ENCODE results near the gene NOXO1. TPM values are rescaled to one million over a fixed set of nuclear protein-coding genes. Genes with fewer than 3 reads are reported as not detected.
A peak's percentile ranks its signal among the peaks of the same experiment; 100 is the strongest.
"Not testable (repeated sequence)": the region's sequence is repeated elsewhere in the genome, so short reads cannot be mapped to it uniquely, and the experiment has no call there.

NOXO1 gene
- total and polyA plus RNA-seq, 7 experiments from 2014 or later, result 0.17 to 1.3 (median 0.76) TPM

DNA sequence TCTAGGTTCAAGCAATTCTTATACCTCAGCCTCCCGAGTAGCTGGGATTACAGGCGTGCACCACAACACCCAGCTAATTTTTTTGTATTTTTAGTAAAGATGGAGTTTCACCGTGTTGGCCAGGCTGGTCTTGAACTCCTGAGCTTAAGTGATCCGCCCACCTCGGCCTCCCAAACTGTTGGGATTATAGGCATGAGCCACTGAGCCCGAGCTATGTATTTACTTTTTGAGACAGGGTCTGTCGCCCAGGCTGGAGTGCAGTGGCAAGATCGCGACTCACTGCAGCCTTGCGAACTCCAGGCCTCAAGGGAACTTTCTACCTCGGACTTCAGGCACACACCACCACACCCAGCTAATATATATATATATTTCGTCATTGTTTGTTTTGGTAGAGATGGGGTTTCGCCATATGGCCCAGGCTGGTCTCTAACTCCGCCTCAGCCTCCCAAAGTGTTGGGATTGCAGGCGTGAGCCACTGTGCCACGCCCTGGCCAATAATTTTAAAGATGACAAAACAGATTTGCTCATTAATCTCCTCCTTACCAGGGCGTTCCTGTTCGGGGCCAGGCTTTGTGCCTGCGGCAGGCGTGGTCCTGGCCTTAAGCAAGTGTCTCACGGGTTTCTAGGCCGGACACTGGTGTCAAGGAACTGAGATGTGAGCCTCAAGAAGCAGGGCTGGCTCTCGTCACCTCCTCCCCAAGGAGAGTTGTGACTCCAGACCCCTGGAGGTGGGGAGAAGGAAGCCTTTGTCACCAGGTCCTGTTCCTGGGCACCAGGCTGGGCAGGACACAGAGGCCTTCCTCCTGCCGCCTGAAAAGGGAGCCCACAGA is 34.1 kb upstream of the NOXO1 start:
- H3K4me1 ChIP-seq (ENCODE audit: control insufficient read depth in 2 of 2, insufficient read depth in 2 of 2, low read length in 2 of 2), result peaks cover 3% of the 10 kb centered on the region in 2 donors
- Mint-ChIP-seq H3K9me3 (peaks cover 0 to 1% (median 0%) of the 10 kb centered on the region in 11 donors), H3K36me3 (no peaks in the 10 kb centered on the region), H3K27ac (no peak overlapping the region), H3K4me3 (no peak overlapping the region), H3K4me1 (peaks cover 0 to 2% (median 1%) of the 10 kb centered on the region in 7 donors), H3K27me3 (peaks cover 0 to 13% (median 6%) of the 10 kb centered on the region in 5 donors)
- POLR2A ChIA-PET, result interaction anchor here (0.8 to 1.1 kb wide), 3 partner anchors 9 to 140 kb away, joined by 3 to 6 read pairs (median 3); partner anchors contain the start of gene TRAF7
- H3K9me3 ChIP-seq (ENCODE audit: control insufficient read depth in 2 of 3, low read length in 3 of 3), result no peaks in the 10 kb centered on the region
- no peak overlapping the region for H3K4me3 ChIP-seq (ENCODE audit: low read length)
- H3K27ac ChIP-seq (ENCODE audit: low read depth, low read length), result no peak overlapping the region
- intact Hi-C loops (cut with micrococcal nuclease), result no loop called here
- H3K36me3 ChIP-seq (ENCODE audit: control insufficient read depth in 2 of 3, insufficient read depth in 3 of 3, low read length in 3 of 3), result no peaks in the 10 kb centered on the region
- DNase-seq (no peak), ATAC-seq (peak; percentile 71)
- no peaks in the 10 kb centered on the region for H3K27me3 ChIP-seq (ENCODE audit: control insufficient read depth in 2 of 2, insufficient read depth in 2 of 2, low read length in 2 of 2)
- CTCF ChIA-PET, result interaction anchor here (1.0 kb wide), 1 partner anchor 126 kb away, joined by 3 read pairs; no protein-coding TSS in a partner anchor

DNA sequence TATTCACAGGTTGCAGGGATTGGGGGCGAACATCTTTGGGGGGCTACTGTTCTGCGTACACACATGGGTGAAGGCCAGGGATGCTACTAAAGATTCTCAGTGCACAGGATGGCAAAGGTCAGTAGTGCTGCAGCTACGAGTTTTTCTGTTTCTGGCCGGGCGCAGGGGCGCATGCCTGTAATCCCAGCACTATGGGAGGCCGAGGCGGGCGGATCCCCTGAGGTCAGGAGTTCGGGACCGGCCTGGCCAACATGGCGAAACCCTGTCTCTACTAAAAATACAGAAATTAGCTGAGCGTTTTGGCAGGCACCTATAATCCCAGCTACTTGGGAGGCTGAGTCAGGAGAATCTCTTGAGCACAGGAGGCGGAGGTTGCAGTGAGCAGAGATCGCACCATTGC is 32.3 kb upstream of the NOXO1 start:
- Mint-ChIP-seq H3K36me3 (peaks cover 0 to under 1% (median 0%) of the 10 kb centered on the region in 5 donors), H3K4me1 (peaks cover 3 to 12% (median 10%) of the 10 kb centered on the region in 7 donors), H3K27ac (peak overlapping the region in 1 of 9 donors; percentile 9), H3K4me3 (peak overlapping the region in 1 of 10 donors; percentile 71), H3K27me3 (peaks cover 0 to 3% (median 0%) of the 10 kb centered on the region in 5 donors), H3K9me3 (no peaks in the 10 kb centered on the region)
- Histone ChIP-seq H3K4me1 (ENCODE audit: control insufficient read depth in 2 of 2, insufficient read depth in 2 of 2, low read length in 2 of 2) (peaks cover 13 to 14% of the 10 kb centered on the region in 2 donors), H3K9me3 (ENCODE audit: control insufficient read depth in 2 of 3, low read length in 3 of 3) (no peaks in the 10 kb centered on the region), H3K27me3 (ENCODE audit: control insufficient read depth in 2 of 2, insufficient read depth in 2 of 2, low read length in 2 of 2) (no peaks in the 10 kb centered on the region), H3K27ac (ENCODE audit: low read depth, low read length) (no peak overlapping the region), H3K36me3 (ENCODE audit: control insufficient read depth in 2 of 3, insufficient read depth in 3 of 3, low read length in 3 of 3) (no peaks in the 10 kb centered on the region), H3K4me3 (ENCODE audit: low read length) (no peak overlapping the region)
- ATAC-seq (no peak), DNase-seq (no peak)
- ChIA-PET CTCF (interaction anchor here (1.1 kb wide), 1 partner anchor 125 kb away, joined by 3 read pairs; no protein-coding TSS in a partner anchor), POLR2A (no interaction called here)
- intact Hi-C loops (cut with micrococcal nuclease), result no loop called here

DNA sequence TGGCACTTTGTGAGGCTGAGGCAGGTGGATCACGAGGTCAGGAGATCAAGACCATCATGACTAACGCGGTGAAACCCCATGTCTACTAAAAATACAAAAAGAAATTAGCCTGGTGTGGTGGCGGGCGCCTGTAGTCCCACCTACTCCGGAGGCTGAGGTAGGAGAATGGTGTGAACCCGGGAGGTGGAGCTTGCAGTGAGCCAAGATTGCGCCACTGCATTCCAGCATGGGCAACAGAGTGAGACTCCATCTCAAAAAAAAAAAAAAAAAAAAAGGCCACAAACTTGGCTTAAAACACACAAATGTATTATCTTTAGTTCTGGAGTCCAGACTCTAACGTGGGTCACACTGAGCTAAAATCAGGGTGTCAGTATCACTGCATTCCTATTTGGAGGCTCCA is 30.5 kb upstream of the NOXO1 start:
- H3K9me3 ChIP-seq (ENCODE audit: control insufficient read depth in 2 of 3, low read length in 3 of 3); H3K27me3 Mint-ChIP-seq; H3K9me3 Mint-ChIP-seq; H3K27me3 ChIP-seq (ENCODE audit: control insufficient read depth in 2 of 2, insufficient read depth in 2 of 2, low read length in 2 of 2); H3K4me3 ChIP-seq (ENCODE audit: low read length); H3K36me3 Mint-ChIP-seq; H3K27ac Mint-ChIP-seq; intact Hi-C loops (cut with micrococcal nuclease); ATAC-seq; H3K36me3 ChIP-seq (ENCODE audit: control insufficient read depth in 2 of 3, insufficient read depth in 3 of 3, low read length in 3 of 3); H3K27ac ChIP-seq (ENCODE audit: low read depth, low read length); DNase-seq: not testable (repeated sequence)
- CTCF ChIA-PET, result interaction anchor here (0.7 kb wide), 1 partner anchor 45 kb away, joined by 8 read pairs; no protein-coding TSS in a partner anchor
- H3K4me1 Mint-ChIP-seq, result peaks cover 14 to 28% (median 24%) of the 10 kb centered on the region in 7 donors
- peaks cover 26 to 29% of the 10 kb centered on the region in 2 donors for H3K4me1 ChIP-seq (ENCODE audit: control insufficient read depth in 2 of 2, insufficient read depth in 2 of 2, low read length in 2 of 2)
- POLR2A ChIA-PET, result interaction anchor here (0.8 to 1.7 kb wide), 3 partner anchors 19 to 135 kb away, joined by 3 to 4 read pairs (median 3); no protein-coding TSS in a partner anchor
- peak overlapping the region in 3 of 10 donors; percentile 34 to 87 (median 53) for H3K4me3 Mint-ChIP-seq

DNA sequence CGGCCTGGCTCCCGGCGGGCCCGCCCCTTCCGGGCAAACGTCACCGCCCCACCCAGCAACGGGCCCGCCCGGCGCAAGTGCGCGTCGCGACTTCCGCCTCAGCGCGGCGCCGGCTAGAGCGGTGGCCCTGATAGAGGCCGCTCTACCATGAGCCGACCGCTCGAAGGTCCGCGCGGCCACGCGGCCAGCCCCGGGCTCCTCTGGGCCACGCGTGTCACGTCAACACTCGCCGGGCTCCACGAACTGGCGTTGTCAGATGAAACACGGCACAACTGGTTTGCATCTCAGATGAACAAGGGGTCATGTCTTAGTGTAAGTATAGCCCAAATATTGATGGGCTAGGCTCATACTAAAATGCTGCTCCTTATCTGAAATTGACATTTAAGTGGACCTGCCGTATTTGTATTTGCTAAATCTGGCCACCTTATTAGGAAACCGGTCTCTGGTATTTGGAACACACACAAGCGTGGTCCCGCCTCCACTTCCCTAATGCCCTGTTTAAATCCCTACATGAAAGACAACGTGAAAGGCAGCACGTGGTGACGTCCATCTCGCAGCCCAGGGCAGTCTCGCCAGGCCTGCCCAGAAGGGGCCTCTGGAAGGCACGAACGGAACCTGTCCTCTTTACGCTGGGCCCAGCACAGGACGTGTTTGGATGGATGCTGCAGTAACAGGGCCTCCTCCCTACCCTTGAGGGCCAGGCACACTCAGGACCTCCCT is 28.7 kb upstream of the NOXO1 start, which contains the start of gene ZNF598:
ZNF598 (minus strand) TSS at position 31 of the 720 bp plus-strand sequence.
- CTCF ChIA-PET, result interaction anchor here (0.5 kb wide), 1 partner anchor 58 kb away, joined by 3 read pairs; no protein-coding TSS in a partner anchor
- H3K4me1 ChIP-seq (ENCODE audit: control insufficient read depth in 2 of 2, insufficient read depth in 2 of 2, low read length in 2 of 2), result peaks cover 26 to 29% of the 10 kb centered on the region in 2 donors
- no peaks in the 10 kb centered on the region for H3K27me3 ChIP-seq (ENCODE audit: control insufficient read depth in 2 of 2, insufficient read depth in 2 of 2, low read length in 2 of 2)
- H3K9me3 ChIP-seq (ENCODE audit: control insufficient read depth in 2 of 3, low read length in 3 of 3), result no peaks in the 10 kb centered on the region
- peak; percentile 64 to 87 (median 78) for DNase-seq
- Mint-ChIP-seq H3K27me3 (no peaks in the 10 kb centered on the region), H3K9me3 (no peaks in the 10 kb centered on the region), H3K27ac (peak within 1 kb of the TSS; percentile 85 to 99 (median 97)), H3K4me3 (peak within 1 kb of the TSS; percentile 87 to 94 (median 92)), H3K36me3 (peaks cover 0 to 8% (median 0%) of the 10 kb centered on the region in 5 donors), H3K4me1 (peaks cover 22 to 39% (median 32%) of the 10 kb centered on the region in 7 donors)
- POLR2A ChIA-PET, result interaction anchor here (1.0 to 2.9 kb wide), 7 partner anchors 14 to 145 kb away, joined by 3 to 30 read pairs (median 8); partner anchors contain the start of genes GFER, RPS2, TBL3 and TRAF7
- H3K4me3 ChIP-seq (ENCODE audit: low read length), result peak within 1 kb of the TSS; percentile 77
- intact Hi-C loops (cut with micrococcal nuclease), result loop anchor here (1.0 to 5.0 kb wide), 9 partner anchors 13 to 419 kb away; partner anchors contain the start of genes NTHL1 (in 2 of the 2), RPS2 (in 2 of the 2), TSC2 (in 2 of the 2) and CCNF (in 1 of the 2)
- H3K36me3 ChIP-seq (ENCODE audit: control insufficient read depth in 2 of 3, insufficient read depth in 3 of 3, low read length in 3 of 3), result no peaks in the 10 kb centered on the region
- peak; percentile 97 for ATAC-seq
- peak within 1 kb of the TSS; percentile 91 for H3K27ac ChIP-seq (ENCODE audit: low read depth, low read length)

DNA sequence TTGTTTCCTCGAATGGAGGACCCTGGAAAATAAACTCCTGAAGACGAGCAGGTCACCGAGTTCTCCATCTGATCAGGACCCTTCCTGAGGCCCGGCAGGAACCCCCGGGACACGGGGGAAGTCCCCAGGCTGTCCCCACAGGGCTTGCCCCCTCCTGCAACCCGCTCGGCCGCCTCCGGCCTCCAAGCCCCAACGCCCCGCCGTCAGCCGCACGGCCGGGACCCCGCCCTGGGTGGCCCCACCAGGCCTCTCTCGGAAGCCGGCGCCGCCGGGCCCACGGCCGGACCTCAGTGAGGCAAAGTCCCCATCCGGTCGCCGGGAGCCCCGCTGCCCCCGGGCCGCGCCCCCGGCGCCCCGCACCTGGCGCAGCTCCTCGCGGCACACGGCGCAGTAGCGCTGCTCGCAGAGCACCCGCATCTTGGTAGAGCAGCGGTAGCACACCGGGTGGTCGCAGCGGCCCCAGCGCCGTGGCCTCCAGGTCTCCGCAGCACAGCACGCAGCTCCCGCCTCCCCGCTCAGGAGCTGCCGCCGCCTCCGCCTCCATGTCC is 28.0 kb upstream of the NOXO1 start:
- POLR2A ChIA-PET, result interaction anchor here (0.6 to 2.9 kb wide), 12 partner anchors 13 to 479 kb away, joined by 3 to 30 read pairs (median 6); partner anchors contain the start of genes GFER, NDUFB10, RPS2 and TBL3
- no peaks in the 10 kb centered on the region for H3K27me3 ChIP-seq (ENCODE audit: control insufficient read depth in 2 of 2, insufficient read depth in 2 of 2, low read length in 2 of 2)
- Mint-ChIP-seq H3K27me3 (no peaks in the 10 kb centered on the region), H3K4me3 (peak overlapping the region; percentile 72 to 93 (median 87)), H3K27ac (peak overlapping the region; percentile 60 to 94 (median 76)), H3K36me3 (peaks cover 0 to 8% (median 0%) of the 10 kb centered on the region in 5 donors), H3K9me3 (no peaks in the 10 kb centered on the region), H3K4me1 (peaks cover 22 to 43% (median 32%) of the 10 kb centered on the region in 7 donors)
- no peaks in the 10 kb centered on the region for H3K9me3 ChIP-seq (ENCODE audit: control insufficient read depth in 2 of 3, low read length in 3 of 3)
- ATAC-seq (peak; percentile 51), DNase-seq (no peak)
- H3K27ac ChIP-seq (ENCODE audit: low read depth, low read length), result peak overlapping the region; percentile 86
- peak overlapping the region; percentile 69 for H3K4me3 ChIP-seq (ENCODE audit: low read length)
- CTCF ChIA-PET, result interaction anchor here (0.5 to 0.8 kb wide), 2 partner anchors 57 to 208 kb away, joined by 3 read pairs; no protein-coding TSS in a partner anchor
- no peaks in the 10 kb centered on the region for H3K36me3 ChIP-seq (ENCODE audit: control insufficient read depth in 2 of 3, insufficient read depth in 3 of 3, low read length in 3 of 3)
- H3K4me1 ChIP-seq (ENCODE audit: control insufficient read depth in 2 of 2, insufficient read depth in 2 of 2, low read length in 2 of 2), result peaks cover 32% of the 10 kb centered on the region in 2 donors
- intact Hi-C loops (cut with micrococcal nuclease), result loop anchor here (1.0 to 5.0 kb wide), 9 partner anchors 14 to 420 kb away; partner anchors contain the start of genes NTHL1 (in 2 of the 2), RPS2 (in 2 of the 2), TSC2 (in 2 of the 2) and CCNF (in 1 of the 2)

All from naive thymus-derived CD4-positive, alpha-beta T cell (primary cell).